Ureter (tissue), 1 donor: ENCODE data around the gene PDZD8. TPM values are rescaled to one million over a fixed set of nuclear protein-coding genes. Genes with fewer than 3 reads are reported as not detected.
"Not testable (repeated sequence)": the region's sequence is repeated elsewhere in the genome, so short reads cannot be mapped to it uniquely, and the experiment has no call there.

Source experiments
- DNase-seq: peaks from one replicate; pipeline ENCODE4 v3.0.0-alpha.2; 2020; ENCODE audit warnings: low spot score
- total RNA-seq: library from RNA; stranded (reverse); gene quantifications from one replicate; pipeline ENCODE4 v1.2.4, GENCODE V29; 2023
- donor health status: DM: yes; HTN: yes; CAD: no.

The PDZD8 gene
- total RNA-seq, 1 donor from 2014 or later = 40.8 TPM

DNA sequence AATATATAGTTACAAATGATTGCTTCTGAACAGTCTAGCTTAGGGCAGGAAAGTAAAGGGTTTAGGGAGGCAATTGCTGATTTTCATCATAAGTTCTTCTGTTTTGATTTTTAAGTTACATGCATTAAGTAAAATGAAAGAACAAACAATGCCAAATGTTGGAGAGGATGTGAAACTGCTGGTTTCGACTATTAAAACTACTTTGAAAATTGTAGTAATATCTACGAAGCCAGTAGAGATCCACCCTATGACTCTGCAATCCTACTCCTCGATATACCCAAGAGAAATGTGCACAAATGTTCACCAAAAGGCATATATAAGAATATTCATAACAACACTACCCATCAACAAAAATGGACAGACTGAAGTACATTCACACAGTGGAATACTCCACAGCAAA is 24.3 kb downstream of the PDZD8 start:
- no peak for DNase-seq

DNA sequence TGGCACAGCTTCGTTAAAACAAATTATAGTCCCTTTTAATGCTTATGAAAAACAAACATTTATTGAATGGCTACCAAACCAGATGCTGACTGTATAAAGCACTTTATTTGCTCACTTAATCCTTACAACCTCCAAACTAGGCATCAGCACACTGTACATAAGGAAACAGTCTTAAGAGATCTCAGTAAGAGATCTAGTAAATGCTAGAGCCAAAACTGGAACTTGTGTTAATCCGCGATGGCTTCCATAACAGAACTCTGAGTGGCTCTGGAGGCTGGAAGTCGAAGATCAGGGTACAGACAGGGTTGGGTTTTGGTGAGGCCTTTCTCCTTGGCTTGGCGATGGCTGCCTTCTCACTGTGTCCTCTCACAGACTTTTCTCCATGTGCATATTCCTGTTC is 27.0 kb downstream of the PDZD8 start:
- DNase-seq = no peak

DNA sequence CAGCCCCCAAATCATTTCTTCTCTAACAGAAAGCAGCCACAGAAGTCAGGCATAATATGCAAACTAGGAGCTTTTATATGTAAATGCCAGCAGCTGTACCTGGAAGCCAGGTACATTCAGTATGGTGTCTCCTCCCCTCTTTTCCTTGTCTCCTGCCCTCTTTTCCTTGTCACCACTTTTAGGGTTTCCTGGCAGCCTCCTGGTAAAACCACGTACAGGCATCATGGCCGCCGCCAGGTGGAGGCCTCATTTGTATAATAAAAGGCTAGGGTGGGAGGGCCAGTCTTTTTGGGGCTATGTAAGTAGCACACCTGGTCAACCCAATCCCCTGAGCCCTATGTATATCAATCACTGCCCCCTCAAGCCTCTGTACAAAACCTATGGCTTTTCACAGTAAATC is 28.7 kb downstream of the PDZD8 start:
- DNase-seq = no peak

DNA sequence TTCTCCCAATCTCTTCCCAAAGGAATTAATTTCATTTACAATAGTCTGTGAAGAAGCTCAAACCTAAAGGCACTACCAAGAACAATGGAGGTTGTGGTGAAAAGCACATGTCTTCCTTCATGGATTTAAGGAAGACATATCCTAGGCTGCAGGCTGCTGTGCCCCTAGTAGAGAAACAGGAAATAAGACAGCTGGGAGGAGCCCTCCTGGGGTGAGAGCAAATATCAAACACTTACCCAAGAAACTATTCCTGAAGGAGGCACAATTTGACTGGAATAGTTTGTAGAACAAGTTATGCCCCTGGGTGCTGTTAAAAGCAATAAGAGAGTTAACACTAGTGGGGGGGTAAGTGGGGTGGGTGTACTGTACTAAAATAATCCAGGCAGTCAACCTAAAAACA is 30.1 kb downstream of the PDZD8 start:
- no peak for DNase-seq

DNA sequence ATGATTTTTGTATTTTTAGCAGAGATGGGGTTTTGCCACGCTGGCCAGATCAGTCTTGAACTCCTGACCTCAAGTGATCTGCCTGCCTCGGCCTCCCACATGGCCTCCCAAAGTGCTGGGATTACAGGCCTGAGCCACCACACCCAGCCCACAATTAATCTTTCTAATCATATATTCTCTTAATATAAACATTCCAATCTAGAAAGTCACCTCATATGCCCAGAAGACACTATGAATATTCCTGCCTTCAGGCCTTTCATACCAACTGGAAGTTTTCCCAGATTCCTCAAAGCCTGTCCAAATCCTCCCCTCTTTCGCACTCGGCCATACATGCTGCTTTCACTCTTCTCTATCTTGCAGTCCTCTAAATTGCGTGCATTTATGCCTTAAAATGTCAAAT is 32.6 kb downstream of the PDZD8 start:
- no peak for DNase-seq

DNA sequence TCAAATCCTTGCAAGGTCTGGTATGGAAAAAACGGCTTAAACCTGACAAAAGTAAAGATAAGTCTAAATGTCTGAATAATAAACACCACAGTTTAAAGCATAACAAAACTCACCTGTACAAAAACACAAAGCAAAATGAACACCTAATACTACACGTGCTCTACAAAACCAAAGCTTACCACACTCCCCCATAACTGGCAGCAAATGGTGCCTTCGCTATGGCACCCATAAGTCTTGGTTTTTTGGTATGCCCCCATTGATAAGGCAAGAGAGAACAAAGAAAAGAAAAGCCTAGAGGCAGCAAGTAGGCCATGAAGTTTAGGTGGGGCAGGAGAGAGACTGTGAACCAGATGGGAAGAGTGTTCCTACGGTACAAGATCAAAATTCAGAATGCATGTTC is 34.2 kb downstream of the PDZD8 start:
- no peak for DNase-seq

DNA sequence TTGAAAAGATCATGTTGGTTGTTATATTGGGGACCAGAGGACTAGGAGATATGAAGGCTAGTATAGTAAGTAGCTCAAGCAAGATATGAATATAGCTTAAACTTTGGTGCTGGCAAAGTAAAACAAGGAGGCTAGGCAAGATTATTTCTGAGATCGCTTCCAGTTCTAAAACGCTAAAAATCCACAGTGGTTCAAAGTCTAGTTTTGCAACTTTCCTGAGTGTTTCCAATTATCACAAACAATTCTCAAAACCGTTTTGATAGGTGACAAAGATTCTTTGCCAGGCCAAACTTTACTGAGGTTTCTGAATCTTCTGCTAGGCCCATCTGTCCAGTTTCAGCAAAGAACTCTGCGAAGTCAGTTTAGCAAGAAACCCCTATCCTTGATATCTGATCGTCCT is 35.3 kb downstream of the PDZD8 start:
- DNase-seq = no peak

DNA sequence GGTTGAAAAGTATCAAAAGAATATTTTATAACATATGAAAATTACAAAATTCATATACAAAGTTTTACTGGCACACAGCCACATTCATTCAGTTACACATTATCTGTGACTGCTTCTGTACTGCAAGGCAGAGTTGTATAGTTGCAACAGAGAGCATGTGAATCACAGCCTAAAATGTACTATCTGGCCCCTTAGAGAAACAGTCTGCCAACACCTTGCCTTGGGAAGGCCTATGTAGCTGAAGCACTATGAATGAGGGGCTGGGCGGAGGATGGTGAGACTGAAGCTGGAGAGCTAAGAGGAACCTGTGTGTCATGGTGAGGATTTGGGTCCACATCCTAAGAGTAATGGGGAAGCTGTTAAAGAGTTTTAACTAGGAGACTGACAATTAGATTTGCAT is 35.7 kb downstream of the PDZD8 start:
- DNase-seq = no peak

DNA sequence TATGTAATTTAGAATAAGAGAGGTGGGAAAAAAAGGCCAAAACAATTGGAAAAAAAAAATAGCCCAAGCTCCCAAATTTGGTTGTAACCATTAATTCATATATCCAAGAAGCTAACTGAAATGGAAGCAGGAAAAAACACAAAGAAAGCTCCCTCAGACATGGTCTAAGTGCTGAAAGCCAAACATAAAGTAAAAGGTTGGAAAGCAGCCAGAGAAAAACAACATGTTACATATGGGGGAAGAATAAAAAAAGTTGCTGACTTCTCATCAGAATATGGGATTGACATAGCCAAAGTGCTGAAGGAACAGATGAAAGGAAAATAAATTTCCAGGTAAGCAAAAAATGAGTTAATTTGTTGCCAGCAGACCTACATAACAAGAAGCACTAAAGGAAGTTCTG is 40.3 kb downstream of the PDZD8 start:
- no peak for DNase-seq

DNA sequence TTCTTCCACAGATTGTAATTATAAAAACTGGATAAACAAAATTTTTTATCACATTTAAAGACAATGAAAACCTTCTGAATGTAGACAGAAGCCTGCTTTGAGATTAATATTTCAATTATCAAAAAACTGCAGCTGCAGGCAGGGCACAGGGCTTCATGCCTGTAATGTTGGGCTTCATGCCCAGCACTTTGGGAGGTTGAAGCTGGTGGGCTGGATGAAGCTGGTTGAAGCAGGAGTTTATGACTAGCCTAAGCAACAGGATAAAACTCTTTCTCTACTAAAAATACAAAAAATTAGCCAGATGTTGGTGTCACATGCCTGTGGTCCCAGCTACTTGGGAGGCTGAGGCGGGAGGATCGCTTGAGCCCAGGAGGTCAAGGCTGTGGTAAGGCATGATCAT is 41.2 kb downstream of the PDZD8 start:
- no peak for DNase-seq

DNA sequence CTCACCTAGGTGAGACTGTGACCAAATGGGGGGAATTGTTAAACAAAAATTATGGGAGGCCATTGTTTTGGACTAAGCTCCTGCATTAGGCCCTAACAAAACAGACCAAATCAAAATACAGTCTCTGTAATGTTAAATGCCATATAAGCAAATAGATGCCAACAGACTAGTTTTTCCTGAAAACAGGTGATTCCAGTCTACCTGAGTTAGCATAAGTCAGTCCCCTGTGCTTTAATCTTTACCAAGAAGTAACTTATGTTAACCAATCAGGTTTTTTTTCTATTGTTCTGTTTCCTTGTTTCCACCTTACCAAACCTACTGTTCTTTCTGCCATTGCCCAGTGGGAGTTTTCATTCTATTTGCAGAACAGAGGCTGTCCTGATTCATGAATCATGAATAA is 48.0 kb downstream of the PDZD8 start:
- DNase-seq = no peak

DNA sequence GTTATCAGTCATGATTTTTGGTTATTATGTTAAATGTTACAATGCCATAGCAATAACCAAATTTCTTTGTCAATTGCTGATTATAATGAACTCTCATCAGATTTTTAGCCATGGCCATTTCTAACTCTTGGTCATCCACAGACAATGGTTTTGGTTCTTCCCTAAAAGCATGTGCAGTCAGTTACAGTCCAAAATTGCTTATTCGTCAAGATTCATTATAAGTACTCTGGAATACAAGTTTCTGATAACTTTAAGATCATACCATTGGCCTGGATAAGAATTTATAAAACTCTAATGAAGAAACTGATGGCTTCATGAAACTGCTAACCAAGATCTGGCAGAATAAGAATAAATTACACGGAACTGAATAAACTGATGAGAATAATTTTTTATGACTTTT is 50.9 kb downstream of the PDZD8 start:
- DNase-seq = no peak

DNA sequence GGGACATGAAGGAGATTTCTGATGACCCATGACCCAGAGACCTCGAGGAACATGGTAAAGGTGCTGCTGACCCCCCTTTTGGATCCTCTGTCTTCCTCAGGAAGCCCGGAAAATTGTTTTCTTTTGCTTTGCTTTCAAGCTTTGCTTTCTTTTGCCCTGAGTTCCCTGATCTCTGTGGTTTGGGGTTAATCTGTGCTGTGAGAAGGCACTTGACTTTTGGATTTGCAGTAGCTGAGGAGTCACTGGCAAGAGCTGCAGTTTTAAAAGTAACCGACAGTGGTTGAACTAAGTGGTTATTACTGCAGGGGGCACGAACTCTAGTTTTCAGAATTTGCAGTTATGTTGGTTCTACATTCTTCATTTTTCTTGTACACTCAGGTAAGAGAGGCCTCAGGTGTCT is 53.0 kb downstream of the PDZD8 start:
- DNase-seq = no peak

DNA sequence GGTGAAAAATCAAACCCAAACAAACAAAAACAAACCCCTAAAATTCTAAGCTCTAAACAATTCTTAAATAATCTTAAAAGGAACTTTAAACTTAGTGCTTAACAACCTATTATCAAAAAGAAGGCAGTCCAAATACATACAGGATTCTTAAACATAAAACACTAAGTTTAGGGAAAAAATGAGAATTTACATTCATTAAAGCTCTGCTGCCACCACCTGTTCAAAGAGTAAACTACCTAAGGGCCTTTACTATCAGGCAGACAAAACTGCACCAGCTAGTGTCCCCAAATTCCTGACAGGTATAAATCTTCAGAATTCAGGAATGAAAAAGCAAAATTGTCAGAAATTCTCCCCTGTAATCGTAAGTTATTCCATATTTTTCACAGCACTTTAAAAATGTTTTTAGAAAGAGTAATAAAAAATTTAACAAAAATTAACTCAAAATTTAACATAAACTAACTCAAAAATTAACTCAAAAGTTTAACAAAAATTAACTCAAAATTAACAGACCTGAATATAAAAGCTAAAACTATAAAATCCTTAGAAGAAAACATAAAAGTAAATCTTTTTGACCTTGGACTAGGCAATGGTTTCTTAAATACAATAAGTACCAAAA is 55.1 kb downstream of the PDZD8 start:
- no peak for DNase-seq

DNA sequence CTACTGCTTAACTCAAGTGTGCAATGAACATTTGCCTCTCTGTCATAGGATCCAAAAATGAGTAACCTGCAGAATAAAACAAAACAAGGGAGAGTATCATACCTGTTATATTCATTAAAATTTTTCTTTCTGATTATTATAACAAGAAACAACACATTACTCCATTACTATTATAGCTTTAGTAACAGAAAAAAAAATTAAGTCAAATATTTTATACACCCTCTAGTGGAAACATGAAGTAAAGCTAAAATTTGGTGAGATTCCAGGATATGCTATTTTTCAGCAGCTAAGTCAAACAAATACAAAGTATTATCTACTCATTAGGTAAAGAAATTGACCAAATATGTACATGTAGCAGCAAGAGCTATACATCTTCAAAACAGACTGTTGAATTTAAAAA is 56.3 kb downstream of the PDZD8 start:
- DNase-seq = no peak

DNA sequence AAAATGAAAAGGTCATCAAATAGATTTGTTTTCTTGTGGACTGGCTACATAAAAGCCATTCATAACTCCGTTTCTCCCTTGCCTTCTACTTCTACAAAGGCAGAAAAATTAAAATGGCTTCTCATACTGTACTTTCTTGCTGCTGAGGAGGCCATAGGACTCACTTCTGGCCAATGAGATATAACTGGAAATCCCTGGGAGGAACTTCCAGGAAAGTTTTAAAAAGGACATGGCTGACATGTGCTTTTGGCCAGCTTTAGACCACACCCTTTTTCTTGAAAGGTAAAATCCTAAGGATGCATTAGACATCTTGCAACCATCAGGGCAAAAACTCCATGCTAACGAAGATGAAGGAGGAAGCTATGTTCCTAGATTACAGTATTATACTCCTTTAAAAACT is 58.5 kb downstream of the PDZD8 start:
- no peak for DNase-seq

DNA sequence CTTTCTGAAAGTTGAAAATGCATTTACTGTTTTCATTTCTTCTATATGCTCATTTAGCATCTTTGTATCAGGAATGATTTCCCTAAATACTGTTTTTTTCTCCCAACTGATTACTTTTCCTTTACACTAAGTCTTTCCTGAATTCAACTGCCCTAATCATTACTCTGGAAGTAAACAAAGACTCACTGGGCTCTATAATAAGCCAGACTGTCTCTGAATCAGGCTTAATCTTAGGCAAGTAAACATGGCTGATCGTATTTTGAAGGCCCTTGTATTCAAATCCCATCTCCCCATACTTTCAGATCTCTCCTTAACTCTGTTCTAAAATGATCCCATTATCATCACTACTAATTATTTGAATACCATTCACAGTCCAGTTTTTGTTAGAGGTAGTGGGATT is 61.6 kb downstream of the PDZD8 start:
- DNase-seq = no peak

DNA sequence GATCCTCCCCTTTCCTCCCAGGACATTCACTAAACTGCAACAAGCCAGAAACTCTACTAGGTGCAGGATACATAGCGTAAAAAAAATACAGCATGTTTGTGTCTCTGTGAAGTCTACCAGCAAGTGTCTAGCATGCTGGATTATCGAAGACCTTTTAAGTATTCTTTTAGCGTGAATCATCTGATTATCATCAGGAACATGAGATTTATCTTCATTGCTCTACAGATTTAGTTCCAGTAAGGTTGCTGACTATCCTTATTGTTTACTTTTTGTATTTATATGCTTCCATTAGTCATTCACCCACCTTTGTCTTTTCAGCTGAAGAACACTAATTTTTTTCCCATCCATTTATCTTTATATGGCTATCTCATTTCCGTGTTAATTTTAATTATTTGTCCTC is 62.8 kb downstream of the PDZD8 start:
- no peak for DNase-seq

DNA sequence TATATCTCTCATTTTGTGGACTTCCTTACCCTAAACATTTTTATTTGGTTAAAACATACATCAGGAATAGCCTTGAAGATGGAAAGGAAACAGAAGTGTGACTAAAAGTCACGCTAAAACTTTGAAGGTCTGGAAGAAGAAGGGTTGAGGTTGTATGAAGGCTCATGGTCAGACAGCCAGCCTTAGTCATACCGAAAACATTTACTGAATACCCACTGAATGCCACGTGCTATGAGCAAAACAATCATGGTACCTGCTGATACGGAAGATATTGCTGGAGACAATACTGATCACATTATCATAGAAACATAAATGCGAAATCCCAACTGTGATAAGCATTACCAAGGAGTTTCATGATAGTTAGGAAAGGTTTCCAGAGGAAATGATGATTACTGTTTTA is 64.0 kb downstream of the PDZD8 start:
- DNase-seq = no peak

DNA sequence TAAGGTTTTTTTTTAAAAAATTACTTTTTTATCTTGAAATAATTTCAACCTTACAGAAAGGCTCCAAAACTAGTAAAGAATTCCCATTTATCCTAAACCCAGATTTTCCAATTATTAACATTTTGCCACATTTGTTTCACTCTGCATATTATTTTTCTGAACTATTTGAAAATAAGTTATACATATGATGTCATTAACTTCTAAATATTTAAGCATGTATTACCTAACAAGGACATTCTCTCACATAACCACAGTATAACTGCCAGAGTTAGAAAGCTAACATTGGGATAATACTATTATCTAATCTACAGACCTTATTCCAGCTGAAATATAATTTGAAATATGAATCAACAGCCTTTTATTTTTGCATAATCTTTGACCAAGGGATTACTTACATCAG is 68.6 kb downstream of the PDZD8 start:
- no peak for DNase-seq

DNA sequence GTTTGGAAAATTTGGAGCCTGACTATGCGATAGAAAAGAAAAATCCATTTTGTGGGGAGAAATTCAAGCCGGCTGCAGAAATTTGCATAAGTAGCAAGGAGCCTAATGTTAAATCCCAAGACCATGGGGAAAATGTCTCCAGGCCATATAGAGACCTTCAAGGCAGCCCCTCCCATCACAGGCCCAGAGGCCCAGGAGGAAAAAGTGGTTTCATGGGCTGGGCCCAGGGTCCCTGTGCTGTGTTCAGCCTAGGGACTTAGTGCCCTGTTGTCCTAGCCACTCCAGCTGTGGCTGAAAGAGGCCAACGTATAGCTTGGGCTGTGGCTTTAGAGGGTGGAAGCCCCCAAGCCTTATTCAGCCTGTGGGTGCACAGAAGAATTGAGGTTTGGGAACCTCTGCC is 71.8 kb downstream of the PDZD8 start:
- not testable (repeated sequence) for DNase-seq

DNA sequence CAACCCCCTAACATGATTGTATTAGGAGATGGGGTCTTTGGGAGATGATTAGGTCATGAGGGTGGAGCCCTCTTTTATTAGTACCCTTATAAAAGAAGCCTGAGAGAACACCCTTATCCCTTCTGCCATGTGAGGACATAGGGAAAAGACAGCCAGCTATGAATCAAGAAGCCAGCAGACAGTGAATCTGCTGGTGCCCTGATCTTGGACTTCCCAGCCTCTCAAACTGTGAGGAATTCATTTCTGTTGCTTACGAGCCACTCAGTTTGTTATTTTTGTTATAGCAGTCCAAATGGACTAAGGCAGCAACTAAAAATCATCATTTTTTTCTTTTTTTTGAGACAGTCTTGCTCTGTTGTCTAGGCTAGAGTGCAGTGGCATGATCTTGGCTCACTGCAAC is 74.6 kb downstream of the PDZD8 start:
- DNase-seq = no peak

DNA sequence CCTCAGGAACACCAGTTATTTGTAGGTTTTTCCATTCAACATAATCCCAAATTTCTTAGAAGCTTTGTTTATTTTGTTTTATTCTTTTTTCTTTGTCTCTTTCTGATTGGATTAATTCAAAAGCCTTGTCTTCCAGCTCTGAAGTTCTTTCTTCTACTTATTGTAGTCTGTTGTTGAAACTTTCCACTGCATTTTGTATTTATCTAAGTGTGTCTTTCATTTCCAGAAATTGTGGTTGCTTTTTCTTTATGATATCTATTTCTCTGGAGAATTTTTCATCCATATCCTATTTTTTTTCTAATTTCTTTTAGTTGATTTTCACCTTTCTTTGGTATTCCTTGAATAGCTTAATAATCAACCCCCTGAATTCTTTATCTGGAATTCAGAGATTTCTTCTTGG is 75.8 kb downstream of the PDZD8 start:
- DNase-seq = no peak

DNA sequence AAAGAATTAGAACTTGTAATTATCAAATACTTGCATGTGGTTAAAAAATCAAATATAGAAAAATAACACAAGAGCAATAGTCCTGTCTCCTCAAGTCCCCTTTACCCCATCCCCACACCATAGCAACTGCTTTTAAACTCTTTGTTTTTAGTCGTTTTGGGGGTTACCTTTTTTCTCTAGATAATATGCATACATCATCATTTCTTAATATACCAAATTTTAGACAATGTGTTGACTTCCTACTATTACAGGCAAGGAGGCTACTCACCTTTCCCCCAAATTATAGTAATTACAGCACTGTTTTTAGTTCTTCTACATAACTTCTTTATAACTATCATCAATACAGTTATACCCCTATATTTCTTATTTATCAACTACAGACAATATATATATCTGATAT is 77.0 kb downstream of the PDZD8 start:
- DNase-seq = no peak

DNA sequence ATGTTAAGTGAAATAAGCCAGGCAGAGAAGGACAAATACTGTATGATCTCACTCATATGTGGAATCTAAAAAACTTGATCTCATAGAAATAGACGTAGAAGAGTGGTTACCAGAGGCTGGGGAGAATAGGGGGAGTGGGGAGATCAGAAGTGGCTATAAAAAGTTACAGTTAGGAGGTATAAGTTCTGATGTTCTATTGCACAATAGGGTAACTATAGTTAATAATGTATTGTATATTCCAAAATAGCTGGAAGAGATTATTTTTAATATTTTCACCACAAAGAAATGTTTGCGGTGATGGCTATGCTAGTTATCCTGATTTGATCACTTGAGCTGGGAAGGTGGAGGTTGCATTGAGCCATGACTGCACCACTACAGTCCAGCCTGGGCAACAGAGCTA is 80.5 kb downstream of the PDZD8 start:
- DNase-seq = no peak
